WTC11 (cell line): ENCODE measurements around the gene LPIN3. TPM values are rescaled to one million over a fixed set of nuclear protein-coding genes. Genes with fewer than 3 reads are reported as not detected.

Experiments used
- ATAC-seq: fragments of 200-7000 bp; cut with Tn5 transposase; 2 replicates; pipeline ENCODE4 v1.10.0; 2021; ENCODE audit warnings: mild to moderate bottlenecking, moderate library complexity
- CTCF ChIA-PET: fragments of 300-600 bp; sonication (Branson Sonifier 250); formaldehyde crosslinking; loops from one replicate; lab custom pipeline; 2021; ENCODE audit warnings: antibody characterized with exemption; lab: Charles Lee
- POLR2A ChIA-PET: fragments of 350-600 bp; sonication (Branson Sonifier 250); formaldehyde crosslinking; loops from one replicate; lab custom pipeline; 2021; ENCODE audit warnings: antibody characterized with exemption; lab: Charles Lee
- DNase-seq: peaks from one replicate; pipeline ENCODE4 v3.0.0; 2021; ENCODE audit warnings: low spot score
- H3K27ac Mint-ChIP-seq: 2 replicates; pipeline ENCODE4 v1.8.0; 2021; ENCODE audit warnings: mixed read lengths
- H3K27me3 Mint-ChIP-seq: 2 replicates; pipeline ENCODE4 v1.8.0; 2021; ENCODE audit warnings: low read depth, mild to moderate bottlenecking, moderate library complexity, mixed read lengths
- H3K36me3 Mint-ChIP-seq: 2 replicates; pipeline ENCODE4 v1.8.0; 2021; ENCODE audit warnings: mixed read lengths
- H3K4me1 Mint-ChIP-seq: 2 replicates; pipeline ENCODE4 v1.8.0; 2022; ENCODE audit warnings: mixed read lengths
- H3K4me3 Mint-ChIP-seq: 2 replicates; pipeline ENCODE4 v1.8.0; 2021; ENCODE audit warnings: mild to moderate bottlenecking, moderate library complexity, mixed read lengths
- H3K9me3 Mint-ChIP-seq: 2 replicates; pipeline ENCODE4 v1.8.0; 2021; ENCODE audit warnings: mixed read lengths
- ATF1 ChIP-seq: sonication (generic); formaldehyde crosslinking; IDR thresholded peaks from 2 replicates; pipeline ENCODE4 v1.8.1; 2023; ENCODE audit warnings: mild to moderate bottlenecking, moderate library complexity, missing genetic modification reagents
- FOXJ3 ChIP-seq: sonication (generic); formaldehyde crosslinking; IDR thresholded peaks from 2 replicates; pipeline ENCODE4 v1.9.0; 2021; ENCODE audit warnings: missing genetic modification reagents, mild to moderate bottlenecking, borderline replicate concordance
- FOXP1 ChIP-seq: sonication (generic); formaldehyde crosslinking; IDR thresholded peaks from 2 replicates; pipeline ENCODE4 v1.8.0; 2022; ENCODE audit warnings: missing genetic modification reagents, mild to moderate bottlenecking, moderate library complexity, borderline replicate concordance
- GTF2I ChIP-seq: fragments of 250-450 bp; sonication (Bioruptor Pico); conservative IDR thresholded peaks from 2 replicates; pipeline ENCODE4 v1.4.0; 2021; ENCODE audit warnings: mild to moderate bottlenecking
- JUN ChIP-seq: sonication (generic); formaldehyde crosslinking; IDR thresholded peaks from 2 replicates; pipeline ENCODE4 v1.8.0; 2023; ENCODE audit warnings: mild to moderate bottlenecking, missing genetic modification reagents
- MAX ChIP-seq: sonication (generic); formaldehyde crosslinking; IDR thresholded peaks from 2 replicates; pipeline ENCODE4 v1.8.0; 2022; ENCODE audit warnings: mild to moderate bottlenecking, missing genetic modification reagents
- MXD4 ChIP-seq: fragments of 250-450 bp; sonication (Bioruptor Pico); IDR thresholded peaks from 2 replicates; pipeline ENCODE4 v1.8.0; 2021; ENCODE audit warnings: mild to moderate bottlenecking, moderate library complexity, borderline replicate concordance
- MYBL2 ChIP-seq: sonication (generic); formaldehyde crosslinking; IDR thresholded peaks from 2 replicates; pipeline ENCODE4 v1.8.1; 2023; ENCODE audit warnings: mild to moderate bottlenecking, moderate library complexity, missing genetic modification reagents
- NR1H2 ChIP-seq: sonication (generic); formaldehyde crosslinking; IDR thresholded peaks from 2 replicates; pipeline ENCODE4 v1.9.0; 2021; ENCODE audit warnings: mild to moderate bottlenecking, moderate library complexity, missing genetic modification reagents
- RELA ChIP-seq: sonication (generic); formaldehyde crosslinking; IDR thresholded peaks from 2 replicates; pipeline ENCODE4 v1.8.1; 2022; ENCODE audit warnings: missing genetic modification reagents, mild to moderate bottlenecking, borderline replicate concordance
- SP1 ChIP-seq: sonication (generic); formaldehyde crosslinking; conservative IDR thresholded peaks from 2 replicates; pipeline ENCODE4 v1.8.1; 2022; ENCODE audit warnings: missing genetic modification reagents
- TEAD1 ChIP-seq: sonication (generic); formaldehyde crosslinking; IDR thresholded peaks from 2 replicates; pipeline ENCODE4 v1.8.0; 2022; ENCODE audit warnings: mild to moderate bottlenecking, missing genetic modification reagents
- TP53 ChIP-seq: sonication (generic); formaldehyde crosslinking; IDR thresholded peaks from 2 replicates; pipeline ENCODE4 v1.8.1; 2023; ENCODE audit warnings: mild to moderate bottlenecking, missing genetic modification reagents
- USF2 ChIP-seq: sonication (generic); formaldehyde crosslinking; IDR thresholded peaks from 2 replicates; pipeline ENCODE4 v1.8.1; 2023; ENCODE audit warnings: mild to moderate bottlenecking, missing genetic modification reagents, moderate library complexity
- ZNF138 ChIP-seq: sonication (generic); formaldehyde crosslinking; conservative IDR thresholded peaks from 2 replicates; pipeline ENCODE4 v1.8.1; 2022; ENCODE audit warnings: mild to moderate bottlenecking, moderate library complexity, missing genetic modification reagents
- ZNF281 ChIP-seq: sonication (generic); formaldehyde crosslinking; IDR thresholded peaks from 2 replicates; pipeline ENCODE4 v1.8.0; 2023; ENCODE audit warnings: mild to moderate bottlenecking, missing genetic modification reagents
- ZNF416 ChIP-seq: fragments of 250-450 bp; sonication (Bioruptor Pico); IDR thresholded peaks from 2 replicates; pipeline ENCODE4 v1.9.0; 2021; ENCODE audit warnings: mild to moderate bottlenecking, inconsistent platforms
- total RNA-seq: library from RNA; stranded (reverse); gene quantifications from 3 replicates; pipeline ENCODE4 v1.2.3, GENCODE V29; 2021
- TF ChIP-seq, protein P1 (sequence below): sonication (generic); formaldehyde crosslinking; IDR thresholded peaks from 2 replicates; pipeline ENCODE4 v1.8.1; 2023; ENCODE audit warnings: mild to moderate bottlenecking, moderate library complexity, missing genetic modification reagents
- TF ChIP-seq, protein P2 (sequence below): fragments of 250-450 bp; sonication (Bioruptor Pico); IDR thresholded peaks from 2 replicates; pipeline ENCODE4 v2.1.2; 2022; ENCODE audit warnings: mild to moderate bottlenecking, moderate library complexity
- TF ChIP-seq, protein P3 (sequence below): sonication (generic); formaldehyde crosslinking; IDR thresholded peaks from 2 replicates; pipeline ENCODE4 v1.8.1; 2022; ENCODE audit warnings: low read depth, missing genetic modification reagents, borderline replicate concordance
- TF ChIP-seq, protein P4 (sequence below): sonication (generic); formaldehyde crosslinking; IDR thresholded peaks from 2 replicates; pipeline ENCODE4 v1.8.1; 2022; ENCODE audit warnings: low read depth, mild to moderate bottlenecking, moderate library complexity, missing genetic modification reagents, borderline replicate concordance

The LPIN3 gene
- total RNA-seq, 1 experiment from 2014 or later: 7.9 TPM

DNA sequence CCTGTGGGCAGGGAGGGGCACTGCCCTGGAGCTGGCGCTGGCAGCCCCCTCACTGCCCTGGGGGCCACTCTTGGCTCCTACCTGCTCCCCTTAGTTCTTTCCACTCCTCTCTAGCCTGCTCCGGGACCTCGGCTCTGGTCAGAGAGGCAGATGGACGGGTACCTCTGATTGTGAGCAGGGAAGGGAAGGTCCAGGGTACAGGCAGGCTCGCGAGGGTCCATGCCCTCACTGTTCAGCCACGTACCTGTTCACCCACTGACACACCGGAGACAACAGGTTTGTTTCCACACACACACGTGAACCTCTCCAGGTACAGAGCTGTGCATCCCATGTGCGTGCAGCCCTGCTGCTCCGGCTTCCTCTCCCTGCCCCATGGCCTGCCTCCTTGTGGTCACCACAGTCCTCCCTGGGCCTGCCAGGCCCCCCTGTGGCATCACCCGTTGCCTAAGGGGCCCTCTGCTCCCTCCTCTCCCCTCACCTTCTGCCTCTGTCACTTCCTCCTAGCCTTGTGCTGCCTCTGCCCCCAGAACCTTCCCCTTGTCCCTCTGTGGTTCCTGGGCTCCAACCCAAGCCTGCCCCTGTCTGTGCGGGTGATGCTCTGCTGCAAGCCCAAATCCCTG, 23.7 kb downstream of the LPIN3 start:
- TF ChIP-seq RELA: no peak
- no peak for DNase-seq
- Mint-ChIP-seq H3K36me3 (no peaks in the 10 kb centered on the region), H3K4me1 (peaks cover 12% of the 10 kb centered on the region), H3K4me3 (no peak overlapping the region), H3K27me3 (peaks cover 42% of the 10 kb centered on the region), H3K9me3 (no peaks in the 10 kb centered on the region), H3K27ac (no peak overlapping the region)
- no peak for ATAC-seq
- ChIA-PET CTCF (interaction anchor here (1.2 kb wide), 1 partner anchor 47 kb away, joined by 5 read pairs; no protein-coding TSS in a partner anchor), POLR2A (no interaction called here)

- no peak for ATAC-seq
- Mint-ChIP-seq H3K4me3 (peak overlapping the region; percentile 58), H3K27ac (no peak overlapping the region), H3K36me3 (no peaks in the 10 kb centered on the region), H3K4me1 (peaks cover 12% of the 10 kb centered on the region), H3K9me3 (no peaks in the 10 kb centered on the region; the same call in 1 of the 2 replicates), H3K27me3 (peaks cover 50% of the 10 kb centered on the region)
- DNase-seq: no peak
- POLR2A ChIA-PET: no interaction called here
- TF ChIP-seq, protein P1, sequence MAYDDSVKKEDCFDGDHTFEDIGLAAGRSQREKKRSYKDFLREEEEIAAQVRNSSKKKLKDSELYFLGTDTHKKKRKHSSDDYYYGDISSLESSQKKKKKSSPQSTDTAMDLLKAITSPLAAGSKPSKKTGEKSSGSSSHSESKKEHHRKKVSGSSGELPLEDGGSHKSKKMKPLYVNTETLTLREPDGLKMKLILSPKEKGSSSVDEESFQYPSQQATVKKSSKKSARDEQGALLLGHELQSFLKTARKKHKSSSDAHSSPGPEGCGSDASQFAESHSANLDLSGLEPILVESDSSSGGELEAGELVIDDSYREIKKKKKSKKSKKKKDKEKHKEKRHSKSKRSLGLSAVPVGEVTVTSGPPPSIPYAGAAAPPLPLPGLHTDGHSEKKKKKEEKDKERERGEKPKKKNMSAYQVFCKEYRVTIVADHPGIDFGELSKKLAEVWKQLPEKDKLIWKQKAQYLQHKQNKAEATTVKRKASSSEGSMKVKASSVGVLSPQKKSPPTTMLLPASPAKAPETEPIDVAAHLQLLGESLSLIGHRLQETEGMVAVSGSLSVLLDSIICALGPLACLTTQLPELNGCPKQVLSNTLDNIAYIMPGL (CRISPR knock-in tag): no peak
- TF ChIP-seq ZNF138 (CRISPR knock-in tag): no peak
- TF ChIP-seq MXD4 (CRISPR knock-in tag): no peak
- TF ChIP-seq TEAD1: no peak
- no peak for TF ChIP-seq ZNF416 (CRISPR knock-in tag)
- TF ChIP-seq FOXJ3 (CRISPR knock-in tag): no peak
- TF ChIP-seq MAX (CRISPR knock-in tag): no peak
- no peak for TF ChIP-seq ATF1 (CRISPR knock-in tag)
- TF ChIP-seq, protein P2, sequence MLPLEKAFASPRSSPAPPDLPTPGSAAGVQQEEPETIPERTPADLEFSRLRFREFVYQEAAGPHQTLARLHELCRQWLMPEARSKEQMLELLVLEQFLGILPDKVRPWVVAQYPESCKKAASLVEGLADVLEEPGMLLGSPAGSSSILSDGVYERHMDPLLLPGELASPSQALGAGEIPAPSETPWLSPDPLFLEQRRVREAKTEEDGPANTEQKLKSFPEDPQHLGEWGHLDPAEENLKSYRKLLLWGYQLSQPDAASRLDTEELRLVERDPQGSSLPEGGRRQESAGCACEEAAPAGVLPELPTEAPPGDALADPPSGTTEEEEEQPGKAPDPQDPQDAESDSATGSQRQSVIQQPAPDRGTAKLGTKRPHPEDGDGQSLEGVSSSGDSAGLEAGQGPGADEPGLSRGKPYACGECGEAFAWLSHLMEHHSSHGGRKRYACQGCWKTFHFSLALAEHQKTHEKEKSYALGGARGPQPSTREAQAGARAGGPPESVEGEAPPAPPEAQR (CRISPR knock-in tag): no peak
- TF ChIP-seq, protein P3, sequence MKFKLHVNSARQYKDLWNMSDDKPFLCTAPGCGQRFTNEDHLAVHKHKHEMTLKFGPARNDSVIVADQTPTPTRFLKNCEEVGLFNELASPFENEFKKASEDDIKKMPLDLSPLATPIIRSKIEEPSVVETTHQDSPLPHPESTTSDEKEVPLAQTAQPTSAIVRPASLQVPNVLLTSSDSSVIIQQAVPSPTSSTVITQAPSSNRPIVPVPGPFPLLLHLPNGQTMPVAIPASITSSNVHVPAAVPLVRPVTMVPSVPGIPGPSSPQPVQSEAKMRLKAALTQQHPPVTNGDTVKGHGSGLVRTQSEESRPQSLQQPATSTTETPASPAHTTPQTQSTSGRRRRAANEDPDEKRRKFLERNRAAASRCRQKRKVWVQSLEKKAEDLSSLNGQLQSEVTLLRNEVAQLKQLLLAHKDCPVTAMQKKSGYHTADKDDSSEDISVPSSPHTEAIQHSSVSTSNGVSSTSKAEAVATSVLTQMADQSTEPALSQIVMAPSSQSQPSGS (CRISPR knock-in tag): no peak
- TF ChIP-seq ZNF281 (CRISPR knock-in tag): no peak
- no peak for TF ChIP-seq USF2 (CRISPR knock-in tag)
- TF ChIP-seq, protein P4, sequence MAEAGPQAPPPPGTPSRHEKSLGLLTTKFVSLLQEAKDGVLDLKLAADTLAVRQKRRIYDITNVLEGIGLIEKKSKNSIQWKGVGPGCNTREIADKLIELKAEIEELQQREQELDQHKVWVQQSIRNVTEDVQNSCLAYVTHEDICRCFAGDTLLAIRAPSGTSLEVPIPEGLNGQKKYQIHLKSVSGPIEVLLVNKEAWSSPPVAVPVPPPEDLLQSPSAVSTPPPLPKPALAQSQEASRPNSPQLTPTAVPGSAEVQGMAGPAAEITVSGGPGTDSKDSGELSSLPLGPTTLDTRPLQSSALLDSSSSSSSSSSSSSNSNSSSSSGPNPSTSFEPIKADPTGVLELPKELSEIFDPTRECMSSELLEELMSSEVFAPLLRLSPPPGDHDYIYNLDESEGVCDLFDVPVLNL (CRISPR knock-in tag): no peak
- no peak for TF ChIP-seq NR1H2
- no peak for TF ChIP-seq JUN (CRISPR knock-in tag)
- no peak for TF ChIP-seq MYBL2
- TF ChIP-seq GTF2I: no peak
- no peak for TF ChIP-seq TP53
- TF ChIP-seq SP1 (CRISPR knock-in tag): no peak
- TF ChIP-seq FOXP1: no peak
- CTCF ChIA-PET: interaction anchor here (1.0 to 3.1 kb wide), 4 partner anchors 16 to 192 kb away, joined by 4 to 13 read pairs (median 5); partner anchors contain the start of gene LPIN3
Measured at GRCh38 chr20:41364967-41365765, 24.5 kb downstream of the LPIN3 start.
